ENCODE results near the gene BCKDK.

Gene BCKDK

GRCh38 chr16:31082368-31083045, 25.7 kb upstream of the BCKDK start:
- no peak overlapping the region for H3K9ac ChIP-seq (ENCODE audit: insufficient read length)
- no peak overlapping the region for H3K4me3 ChIP-seq
- no peaks in the 10 kb centered on the region for H3K9me3 ChIP-seq (ENCODE audit: low read depth, low read length)
- peak overlapping the region; percentile 68; the same call in 1 of the 2 replicates for H3K27ac ChIP-seq
- DNase-seq (ENCODE audit: low read depth, low spot score) = no peak
- no peak for TF ChIP-seq EZH2 (IDR thresholded peaks at IDR 0.05)
- TF ChIP-seq FOXP2 (optimal IDR thresholded peaks at IDR 0.05; ENCODE audit: control extremely low read depth, extremely low read length, insufficient read depth) = no peak
- no peak for TF ChIP-seq POLR2AphosphoS5 (IDR thresholded peaks at IDR 0.05; ENCODE audit: borderline replicate concordance, low read depth, low read length)
- peaks cover 31% of the 10 kb centered on the region; the same call in 1 of the 2 replicates for H3K36me3 ChIP-seq (ENCODE audit: insufficient read depth, low read length)

DNA sequence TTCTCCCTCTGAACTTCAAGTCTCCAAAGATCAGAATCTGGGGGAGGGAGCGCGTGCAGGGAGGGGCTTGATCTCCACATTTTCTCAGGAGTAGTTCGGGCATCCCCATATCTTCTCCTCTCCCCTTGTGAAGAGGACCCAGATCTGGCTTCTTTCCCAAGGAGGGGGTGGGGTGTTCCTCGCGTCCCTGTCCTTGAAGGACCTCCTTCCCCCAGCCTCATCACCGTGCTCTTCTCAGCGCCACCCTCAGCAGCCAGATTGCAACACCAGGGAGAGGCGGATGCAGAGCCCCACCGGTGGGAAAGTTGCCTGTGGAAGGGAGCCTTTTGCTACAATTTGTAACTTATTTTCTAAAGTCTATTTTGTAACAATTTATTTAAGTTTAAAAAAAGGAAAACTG, 25.1 kb upstream of the BCKDK start:
- peak overlapping the region; percentile 19 for H3K9ac ChIP-seq (ENCODE audit: insufficient read length)
- no peak for DNase-seq (ENCODE audit: low read depth, low spot score)
- H3K36me3 ChIP-seq (ENCODE audit: insufficient read depth, low read length) = peaks cover 26% of the 10 kb centered on the region; the same call in 1 of the 2 replicates
- H3K4me3 ChIP-seq = no peak overlapping the region
- peak overlapping the region; percentile 68 for H3K27ac ChIP-seq
- no peaks in the 10 kb centered on the region for H3K9me3 ChIP-seq (ENCODE audit: low read depth, low read length)
- TF ChIP-seq POLR2AphosphoS5 (IDR thresholded peaks at IDR 0.05; ENCODE audit: borderline replicate concordance, low read depth, low read length) = no peak
- no peak for TF ChIP-seq EZH2 (IDR thresholded peaks at IDR 0.05)

- TF ChIP-seq POLR2AphosphoS5 (IDR thresholded peaks at IDR 0.05; ENCODE audit: borderline replicate concordance, low read depth, low read length) = no peak
- no peak for TF ChIP-seq FOXP2 (optimal IDR thresholded peaks at IDR 0.05; ENCODE audit: control extremely low read depth, extremely low read length, insufficient read depth)
- TF ChIP-seq EZH2 (IDR thresholded peaks at IDR 0.05) = no peak
- Histone ChIP-seq H3K9me3 (ENCODE audit: low read depth, low read length) (no peaks in the 10 kb centered on the region), H3K27ac (peak overlapping the region; percentile 68), H3K4me3 (no peak overlapping the region), H3K36me3 (ENCODE audit: insufficient read depth, low read length) (peaks cover 21% of the 10 kb centered on the region; the same call in 1 of the 2 replicates), H3K9ac (ENCODE audit: insufficient read length) (peak overlapping the region; percentile 19)
- no peak for DNase-seq (ENCODE audit: low read depth, low spot score)
These were observed 24.6 kb upstream of the BCKDK start for GRCh38 chr16:31083556-31083955.

GRCh38 chr16:31083981-31084380, 24.2 kb upstream of the BCKDK start:
- H3K36me3 ChIP-seq (ENCODE audit: insufficient read depth, low read length) = peaks cover 17% of the 10 kb centered on the region; the same call in 1 of the 2 replicates
- H3K4me3 ChIP-seq = no peak overlapping the region
- H3K9me3 ChIP-seq (ENCODE audit: low read depth, low read length) = no peaks in the 10 kb centered on the region
- TF ChIP-seq POLR2AphosphoS5 (IDR thresholded peaks at IDR 0.05; ENCODE audit: borderline replicate concordance, low read depth, low read length) (no peak), FOXP2 (optimal IDR thresholded peaks at IDR 0.05; ENCODE audit: control extremely low read depth, extremely low read length, insufficient read depth) (no peak), EZH2 (IDR thresholded peaks at IDR 0.05) (no peak)
- no peak overlapping the region for H3K27ac ChIP-seq
- H3K9ac ChIP-seq (ENCODE audit: insufficient read length) = no peak overlapping the region
- no peak for DNase-seq (ENCODE audit: low read depth, low spot score)

GRCh38 chr16:31084584-31085302, 23.4 kb upstream of the BCKDK start:
- no peak overlapping the region for H3K9ac ChIP-seq (ENCODE audit: insufficient read length)
- DNase-seq (ENCODE audit: low read depth, low spot score) = no peak
- H3K27ac ChIP-seq = no peak overlapping the region
- H3K4me3 ChIP-seq = no peak overlapping the region
- no peaks in the 10 kb centered on the region for H3K9me3 ChIP-seq (ENCODE audit: low read depth, low read length)
- H3K36me3 ChIP-seq (ENCODE audit: insufficient read depth, low read length) = peaks cover 13% of the 10 kb centered on the region; the same call in 1 of the 2 replicates
- TF ChIP-seq FOXP2 (optimal IDR thresholded peaks at IDR 0.05; ENCODE audit: control extremely low read depth, extremely low read length, insufficient read depth) = no peak
- no peak for TF ChIP-seq EZH2 (IDR thresholded peaks at IDR 0.05)

DNA sequence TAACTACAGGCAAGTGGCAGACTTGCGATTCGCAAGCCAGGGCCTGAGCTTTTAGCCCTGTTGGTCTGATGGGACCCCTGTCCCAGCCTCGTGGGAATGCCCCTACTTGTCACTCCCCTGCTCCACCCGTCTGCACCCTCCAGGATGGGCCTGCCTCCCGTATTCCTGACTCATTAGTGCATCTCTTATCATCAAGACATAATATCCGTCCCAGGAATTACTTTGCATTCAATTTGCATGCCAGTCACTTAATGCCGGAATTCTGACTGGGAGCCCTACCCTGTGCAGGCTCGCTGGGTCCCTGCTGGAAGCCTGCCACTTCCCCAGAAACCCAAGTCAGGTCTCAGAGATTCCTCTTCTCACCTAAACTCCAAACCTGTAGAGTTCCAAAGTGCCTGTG, 22.8 kb upstream of the BCKDK start:
- Histone ChIP-seq H3K27ac (no peak overlapping the region), H3K9me3 (ENCODE audit: low read depth, low read length) (no peaks in the 10 kb centered on the region), H3K9ac (ENCODE audit: insufficient read length) (no peak overlapping the region), H3K4me3 (no peak overlapping the region), H3K36me3 (ENCODE audit: insufficient read depth, low read length) (peaks cover 7% of the 10 kb centered on the region; the same call in 1 of the 2 replicates)
- DNase-seq (ENCODE audit: low read depth, low spot score) = no peak
- TF ChIP-seq POLR2AphosphoS5 (IDR thresholded peaks at IDR 0.05; ENCODE audit: borderline replicate concordance, low read depth, low read length) (no peak), EZH2 (IDR thresholded peaks at IDR 0.05) (no peak), FOXP2 (optimal IDR thresholded peaks at IDR 0.05; ENCODE audit: control extremely low read depth, extremely low read length, insufficient read depth) (no peak)

GRCh38 chr16:31085873-31086628, 22.1 kb upstream of the BCKDK start:
- DNase-seq (ENCODE audit: low read depth, low spot score) = no peak
- Histone ChIP-seq H3K27ac (no peak overlapping the region), H3K36me3 (ENCODE audit: insufficient read depth, low read length) (peaks cover 8% of the 10 kb centered on the region; the same call in 1 of the 2 replicates), H3K4me3 (no peak overlapping the region), H3K9ac (ENCODE audit: insufficient read length) (no peak overlapping the region), H3K9me3 (ENCODE audit: low read depth, low read length) (no peaks in the 10 kb centered on the region)
- TF ChIP-seq EZH2 (IDR thresholded peaks at IDR 0.05) = no peak
- no peak for TF ChIP-seq FOXP2 (optimal IDR thresholded peaks at IDR 0.05; ENCODE audit: control extremely low read depth, extremely low read length, insufficient read depth)
- no peak for TF ChIP-seq POLR2AphosphoS5 (IDR thresholded peaks at IDR 0.05; ENCODE audit: borderline replicate concordance, low read depth, low read length)

DNA sequence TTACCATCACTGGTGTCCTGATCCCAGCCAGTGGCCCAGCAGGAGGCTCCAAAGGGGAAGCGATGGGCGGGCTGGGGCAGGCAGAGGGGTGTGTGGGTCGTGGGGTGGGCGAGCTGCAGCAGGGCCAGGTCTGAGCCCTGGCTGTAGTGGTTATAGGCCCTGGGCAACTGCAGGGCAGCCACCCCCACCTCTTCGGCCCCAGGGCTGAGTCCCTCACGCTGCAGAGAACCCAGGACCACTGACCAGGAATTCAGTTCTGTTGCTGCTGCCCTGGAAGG, 21.6 kb upstream of the BCKDK start:
- H3K4me3 ChIP-seq = no peak overlapping the region
- H3K27ac ChIP-seq = no peak overlapping the region
- peaks cover 9% of the 10 kb centered on the region; the same call in 1 of the 2 replicates for H3K36me3 ChIP-seq (ENCODE audit: insufficient read depth, low read length)
- no peak for TF ChIP-seq FOXP2 (optimal IDR thresholded peaks at IDR 0.05; ENCODE audit: control extremely low read depth, extremely low read length, insufficient read depth)
- TF ChIP-seq EZH2 (IDR thresholded peaks at IDR 0.05) = no peak
- TF ChIP-seq POLR2AphosphoS5 (IDR thresholded peaks at IDR 0.05; ENCODE audit: borderline replicate concordance, low read depth, low read length) = no peak
- no peak overlapping the region for H3K9ac ChIP-seq (ENCODE audit: insufficient read length)
- DNase-seq (ENCODE audit: low read depth, low spot score) = no peak
- H3K9me3 ChIP-seq (ENCODE audit: low read depth, low read length) = no peaks in the 10 kb centered on the region
